Stimulated activated CD4-positive, alpha-beta T cell treated with anti-CD3 and anti-CD28 coated beads, Interleukin-1b, Interleukin-23, amount 100 ng/mL, for 24 hours (primary cell): ENCODE measurements around the gene SLC1A2.
"Not testable (repeated sequence)": the region's sequence is repeated elsewhere in the genome, so short reads cannot be mapped to it uniquely, and the experiment has no call there.

Source experiments
- DNase-seq, 4 experiments: peaks; one replicate each; pipeline ENCODE4 v3.0.0-alpha.2; 2020; ENCODE audit warnings: low read depth in 4 of 4, low spot score in 1 of 4

Gene SLC1A2

DNA sequence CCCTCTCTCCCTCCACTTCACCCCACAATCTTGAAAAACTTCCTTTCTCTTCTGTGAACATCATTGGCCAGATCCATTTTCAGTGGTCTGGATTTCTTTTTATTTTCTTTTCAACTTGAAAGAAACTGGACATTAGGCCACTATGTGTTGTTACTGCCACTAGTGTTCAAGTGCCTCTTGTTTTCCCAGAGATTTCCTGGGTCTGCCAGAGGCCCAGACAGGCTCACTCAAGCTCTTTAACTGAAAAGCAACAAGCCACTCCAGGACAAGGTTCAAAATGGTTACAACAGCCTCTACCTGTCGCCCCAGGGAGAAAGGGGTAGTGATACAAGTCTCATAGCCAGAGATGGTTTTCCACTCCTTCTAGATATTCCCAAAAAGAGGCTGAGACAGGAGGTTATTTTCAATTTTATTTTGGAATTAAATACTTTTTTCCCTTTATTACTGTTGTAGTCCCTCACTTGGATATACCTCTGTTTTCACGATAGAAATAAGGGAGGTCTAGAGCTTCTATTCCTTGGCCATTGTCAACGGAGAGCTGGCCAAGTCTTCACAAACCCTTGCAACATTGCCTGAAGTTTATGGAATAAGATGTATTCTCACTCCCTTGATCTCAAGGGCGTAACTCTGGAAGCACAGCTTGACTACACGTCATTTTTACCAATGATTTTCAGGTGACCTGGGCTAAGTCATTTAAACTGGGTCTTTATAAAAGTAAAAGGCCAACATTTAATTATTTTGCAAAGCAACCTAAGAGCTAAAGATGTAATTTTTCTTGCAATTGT is 188.1 kb downstream of the SLC1A2 start:
- no peak for DNase-seq

GRCh38 chr11:35230388-35230787 is 189.0 kb downstream of the SLC1A2 start:
- DNase-seq: no peak

DNA sequence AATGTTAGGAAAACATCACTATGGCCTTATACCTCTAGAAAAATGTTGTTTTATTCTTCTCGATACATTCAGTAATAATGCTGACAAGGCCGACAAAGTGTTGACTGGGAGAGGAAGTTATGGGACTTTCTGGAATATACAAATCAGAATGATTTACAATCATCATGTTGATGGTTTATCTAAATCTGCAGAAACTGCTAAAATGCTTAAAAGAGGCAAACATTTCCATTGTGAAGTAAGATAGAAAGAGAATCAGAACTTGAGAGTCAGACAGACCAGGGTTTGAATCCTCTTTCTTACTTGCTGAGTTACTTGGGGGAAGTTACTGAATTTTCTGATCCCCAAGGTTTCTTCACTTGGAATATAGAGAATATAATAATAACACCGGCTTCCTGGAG is 191.0 kb downstream of the SLC1A2 start:
- DNase-seq: no peak

DNA sequence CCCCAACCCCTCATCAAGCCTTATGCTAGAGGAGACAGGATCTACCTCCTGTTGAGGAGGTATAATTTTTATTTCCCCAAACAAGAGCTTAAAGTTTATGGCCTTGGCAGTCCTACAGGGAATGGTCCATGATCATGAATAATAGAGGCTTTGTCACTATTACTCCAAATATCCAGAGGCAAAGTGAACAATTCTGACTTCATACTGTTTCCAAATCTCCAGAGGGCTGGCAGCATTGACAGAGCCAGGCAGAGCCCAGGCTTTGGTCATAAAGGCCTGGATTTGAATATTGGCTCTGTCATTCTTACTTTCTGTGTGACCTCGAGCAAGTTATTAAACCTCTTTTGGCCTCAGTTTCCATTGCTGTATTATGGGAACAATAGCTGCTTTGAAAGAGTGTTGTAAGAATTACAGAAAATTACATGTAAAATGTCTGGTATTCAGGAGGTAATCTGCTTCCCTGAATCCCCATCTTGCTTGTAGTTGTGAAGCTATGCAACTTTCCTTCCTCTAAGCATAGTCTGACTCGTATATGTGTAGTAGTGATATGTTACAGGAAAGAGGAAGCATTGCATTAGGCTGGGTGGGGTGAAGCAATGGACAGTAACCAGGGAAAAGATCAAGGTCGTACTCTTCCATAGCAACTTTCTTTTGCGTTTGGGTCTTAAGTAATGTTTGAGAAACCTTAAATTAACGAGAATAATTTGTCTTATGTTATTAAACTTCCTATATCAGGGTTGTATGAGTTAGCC is 191.6 kb downstream of the SLC1A2 start:
- DNase-seq: no peak

DNA sequence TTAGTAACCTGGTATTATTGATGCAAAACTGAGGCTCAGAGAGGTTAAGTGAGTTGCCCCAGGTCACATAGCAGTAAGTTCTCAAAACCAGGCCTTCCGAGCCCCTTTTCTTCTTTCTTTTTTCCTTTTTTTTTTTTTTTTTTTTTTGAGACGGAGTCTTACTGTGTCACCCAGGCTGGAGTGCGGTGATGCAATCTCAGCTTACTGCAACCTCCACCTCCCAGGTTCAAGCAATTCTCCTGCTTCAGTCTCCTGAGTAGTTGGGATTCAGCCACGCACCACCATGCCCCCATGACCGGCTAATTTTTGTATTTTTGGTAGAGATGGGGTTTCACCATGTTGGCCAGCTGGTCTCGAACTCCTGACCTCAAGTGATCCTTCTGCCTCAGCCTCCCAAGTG is 192.6 kb downstream of the SLC1A2 start:
- not testable (repeated sequence) for DNase-seq

DNA sequence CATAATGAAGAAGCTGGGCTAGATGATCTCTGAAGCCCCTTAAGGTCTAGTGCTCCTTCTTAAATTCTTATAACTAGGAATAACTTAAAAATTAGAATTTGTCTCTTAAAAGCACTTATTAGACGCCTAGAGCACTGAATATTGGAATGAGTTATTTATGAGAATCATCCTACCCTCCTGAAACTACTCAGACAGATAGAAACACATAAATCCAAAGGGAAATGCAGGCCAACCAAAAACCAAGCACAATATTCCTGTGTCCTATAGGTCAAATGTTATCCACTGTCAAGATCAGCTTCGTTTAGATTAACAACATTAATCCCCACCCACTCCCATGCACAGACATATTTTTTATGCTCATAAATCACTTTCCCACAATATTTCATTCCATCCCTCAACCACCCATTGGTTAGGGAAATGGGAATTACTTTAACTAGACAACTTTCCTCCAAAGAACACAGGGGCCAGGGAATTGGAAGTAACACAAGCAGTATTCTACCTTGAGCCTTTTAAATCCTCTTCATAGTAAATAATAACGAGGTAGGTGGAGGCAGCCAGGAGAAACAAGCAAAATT is 193.3 kb downstream of the SLC1A2 start:
- DNase-seq: no peak

DNA sequence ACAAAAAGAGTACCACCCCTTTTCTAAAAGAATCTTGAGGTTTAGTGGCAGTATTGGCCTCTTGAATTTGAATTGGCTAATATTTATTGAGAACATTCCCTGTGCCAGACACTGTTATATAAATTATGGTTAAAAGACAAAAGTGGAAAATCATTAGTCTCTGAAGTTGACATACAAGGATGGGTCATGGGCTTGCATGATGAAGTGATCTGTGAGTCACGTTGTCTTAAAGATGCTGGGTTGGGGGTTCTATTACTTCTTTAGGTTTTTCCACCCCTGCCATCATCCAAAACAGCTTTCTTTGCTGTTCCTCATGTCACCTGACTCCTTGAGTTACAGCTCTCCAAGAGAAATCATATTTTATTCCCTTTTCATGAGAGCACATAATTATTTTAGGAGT is 195.4 kb downstream of the SLC1A2 start:
- no peak for DNase-seq

DNA sequence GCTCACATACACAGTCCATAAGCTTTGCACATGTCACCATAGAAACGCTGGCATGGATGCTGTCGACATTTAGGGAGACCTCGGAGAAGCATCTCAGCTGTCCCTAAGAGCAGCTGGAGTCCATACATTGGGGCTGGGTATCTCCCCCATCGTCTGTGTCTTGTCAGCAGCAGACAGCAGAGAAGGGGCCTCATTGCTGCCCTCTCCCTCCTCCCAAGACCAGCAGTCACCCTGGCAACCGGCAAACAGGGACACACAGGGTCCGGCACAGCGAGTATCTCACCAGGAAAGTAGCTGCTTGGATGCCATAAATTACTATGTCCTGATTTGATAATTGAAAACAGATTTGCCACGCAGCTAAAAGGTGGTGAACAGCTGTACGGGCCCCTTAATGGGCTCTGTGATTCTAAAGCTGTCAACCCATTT is 196.0 kb downstream of the SLC1A2 start:
- no peak for DNase-seq

DNA sequence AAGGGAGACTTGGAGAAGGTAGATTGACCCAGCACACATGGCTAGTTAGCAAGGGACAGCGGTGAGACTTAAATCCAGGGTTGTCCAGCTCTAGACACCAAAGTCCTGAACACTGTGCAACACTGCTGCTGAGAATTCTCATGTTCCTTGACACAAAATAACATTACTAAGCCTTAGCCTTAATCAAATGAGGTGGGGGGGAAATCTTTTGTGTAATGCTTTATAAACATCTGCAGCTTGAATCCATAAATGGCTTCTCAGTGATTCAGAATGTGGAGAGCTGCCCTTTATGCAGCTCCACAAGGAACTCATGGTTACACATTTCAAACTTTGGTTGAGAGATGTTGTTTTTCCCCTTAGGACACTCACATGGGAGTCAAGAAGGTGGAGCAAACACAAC is 200.4 kb downstream of the SLC1A2 start:
- DNase-seq: no peak

GRCh38 chr11:35216962-35217678 is 202.2 kb downstream of the SLC1A2 start:
- DNase-seq: no peak

DNA sequence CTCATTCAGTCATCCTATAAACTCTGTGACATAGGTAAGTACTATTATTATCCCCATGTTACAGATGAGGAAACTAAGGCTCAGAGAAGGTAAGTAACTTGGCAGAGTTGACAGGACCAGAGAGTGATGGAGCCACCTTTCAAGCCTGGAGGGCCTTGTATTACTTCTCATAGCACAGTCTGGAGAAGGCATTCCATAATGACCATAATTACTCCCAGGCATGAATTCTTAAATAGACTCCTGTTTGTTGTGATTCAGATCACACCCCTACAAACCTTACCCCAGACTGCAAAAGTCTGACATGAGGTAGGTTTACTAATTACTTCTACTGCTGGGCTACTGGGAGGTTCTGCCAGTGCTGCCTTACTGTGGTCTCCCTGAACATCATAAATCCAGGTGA is 203.4 kb downstream of the SLC1A2 start:
- DNase-seq: no peak

DNA sequence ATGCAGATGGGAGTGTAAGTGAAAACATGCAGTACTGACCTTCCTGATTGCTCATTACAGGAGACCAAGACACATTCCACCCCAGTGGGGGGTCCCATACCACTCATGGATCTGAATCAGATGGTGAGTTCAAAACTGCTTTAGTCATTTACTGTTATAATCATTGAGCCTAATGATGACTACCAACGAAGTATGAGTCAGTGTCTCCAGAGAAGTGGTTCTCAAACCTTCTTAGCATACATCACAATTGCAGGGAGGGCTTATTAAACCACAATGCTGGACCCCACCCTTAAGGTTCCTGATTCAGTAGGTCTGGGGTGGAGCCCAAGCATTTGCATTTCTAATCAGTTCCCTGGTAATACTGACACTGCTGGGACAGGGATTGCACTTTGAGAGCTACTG is 204.6 kb downstream of the SLC1A2 start:
- DNase-seq: peak in 3 of 4 experiments; percentile 17 to 40 (median 21)

GRCh38 chr11:35214226-35214770 is 205.1 kb downstream of the SLC1A2 start:
- DNase-seq: no peak

DNA sequence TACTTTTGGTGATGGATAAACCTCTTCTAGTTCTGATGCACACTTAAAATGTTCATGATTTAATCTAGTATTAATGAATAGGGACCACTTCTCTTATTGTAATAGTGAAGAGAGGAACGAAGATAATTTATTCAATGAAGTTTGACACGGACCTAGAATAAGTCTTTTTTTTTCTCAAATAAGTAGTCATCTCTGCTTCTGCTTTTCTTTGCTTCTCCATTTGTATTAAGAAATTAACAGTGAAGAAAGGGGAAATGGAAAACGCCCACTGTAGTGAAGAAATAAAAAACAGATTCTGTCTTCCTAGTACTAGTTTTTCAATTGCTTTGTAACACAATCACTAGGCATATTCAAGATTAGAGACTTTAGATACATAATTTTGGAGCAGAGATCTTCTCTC is 207.4 kb downstream of the SLC1A2 start:
- DNase-seq: no peak

DNA sequence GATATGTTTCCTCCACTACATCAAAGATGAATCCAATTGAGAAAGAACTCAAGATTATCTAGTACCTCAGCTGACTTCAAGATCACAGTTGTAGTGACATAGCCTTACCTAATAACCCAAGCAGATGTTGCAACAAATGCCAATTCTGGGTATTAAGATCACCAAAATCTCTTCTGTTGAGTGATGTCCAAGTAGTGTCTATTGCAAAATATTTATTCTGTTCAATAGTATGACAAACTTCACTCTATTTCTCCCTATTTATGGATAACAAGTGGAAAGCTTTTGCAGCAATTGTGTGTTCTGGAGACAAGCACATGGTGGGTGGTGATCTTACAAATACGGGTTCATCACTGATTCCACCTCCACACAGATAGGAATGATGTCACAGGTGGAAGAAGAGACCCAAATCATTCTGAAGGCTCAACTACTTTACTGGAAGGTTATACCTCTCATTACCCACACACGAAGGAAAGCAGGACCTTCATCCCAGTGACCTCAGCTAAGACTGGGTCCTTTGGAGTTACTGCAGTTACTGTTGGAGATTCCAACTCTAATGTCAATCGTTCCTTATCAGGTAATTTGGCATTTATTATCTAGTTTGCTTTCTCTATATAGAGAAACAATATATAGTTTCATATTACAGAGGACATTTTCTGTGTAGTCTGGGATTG is 208.3 kb downstream of the SLC1A2 start:
- no peak for DNase-seq

DNA sequence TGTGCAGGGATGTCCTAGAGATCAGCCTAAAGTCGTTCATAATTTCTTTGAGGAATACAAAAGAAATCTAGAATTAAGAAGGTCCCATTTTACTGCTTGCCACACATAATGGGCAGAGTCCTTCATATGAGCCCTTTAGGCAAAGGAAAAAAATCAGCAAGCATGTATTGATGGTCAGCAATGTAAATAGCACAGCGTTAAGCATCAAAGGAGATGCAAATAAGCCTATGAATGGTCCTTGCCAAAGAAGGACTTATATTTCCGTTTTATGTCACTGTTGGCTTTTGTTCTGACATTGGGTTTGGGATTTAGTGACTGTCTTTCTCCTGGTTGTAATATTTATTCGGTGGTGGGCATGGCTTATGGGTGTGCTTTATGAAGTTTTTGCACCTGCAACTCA is 210.6 kb downstream of the SLC1A2 start:
- DNase-seq: no peak

GRCh38 chr11:35207471-35208403 is 211.6 kb downstream of the SLC1A2 start:
- DNase-seq: no peak

- no peak for DNase-seq
Observed at GRCh38 chr11:35206616-35207015, 212.7 kb downstream of the SLC1A2 start.

DNA sequence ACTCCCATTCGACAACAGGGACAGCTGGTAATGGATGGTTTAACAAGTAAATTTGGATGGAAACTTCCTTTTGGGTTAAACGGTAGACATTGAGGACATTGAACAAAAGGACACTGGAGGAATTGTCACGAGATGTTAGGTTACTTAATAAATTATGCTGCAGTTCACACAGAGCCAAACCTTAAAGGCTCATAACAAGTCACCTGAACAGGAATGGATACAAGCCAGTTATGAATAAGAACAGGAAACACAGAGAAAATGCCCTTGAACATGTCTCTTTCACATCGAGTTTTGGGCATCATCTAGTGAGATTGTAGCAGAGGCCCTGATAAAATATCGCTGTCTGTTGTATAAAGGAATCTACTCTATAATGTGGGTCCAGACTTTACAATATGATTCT is 214.7 kb downstream of the SLC1A2 start:
- DNase-seq: no peak
